Measurements from ENCODE around the gene LPIN2. TPM values are rescaled to one million over a fixed set of nuclear protein-coding genes. Genes with fewer than 3 reads are reported as not detected.

LPIN2 gene
- total RNA-seq, 1 donor = 48.1 TPM

DNA sequence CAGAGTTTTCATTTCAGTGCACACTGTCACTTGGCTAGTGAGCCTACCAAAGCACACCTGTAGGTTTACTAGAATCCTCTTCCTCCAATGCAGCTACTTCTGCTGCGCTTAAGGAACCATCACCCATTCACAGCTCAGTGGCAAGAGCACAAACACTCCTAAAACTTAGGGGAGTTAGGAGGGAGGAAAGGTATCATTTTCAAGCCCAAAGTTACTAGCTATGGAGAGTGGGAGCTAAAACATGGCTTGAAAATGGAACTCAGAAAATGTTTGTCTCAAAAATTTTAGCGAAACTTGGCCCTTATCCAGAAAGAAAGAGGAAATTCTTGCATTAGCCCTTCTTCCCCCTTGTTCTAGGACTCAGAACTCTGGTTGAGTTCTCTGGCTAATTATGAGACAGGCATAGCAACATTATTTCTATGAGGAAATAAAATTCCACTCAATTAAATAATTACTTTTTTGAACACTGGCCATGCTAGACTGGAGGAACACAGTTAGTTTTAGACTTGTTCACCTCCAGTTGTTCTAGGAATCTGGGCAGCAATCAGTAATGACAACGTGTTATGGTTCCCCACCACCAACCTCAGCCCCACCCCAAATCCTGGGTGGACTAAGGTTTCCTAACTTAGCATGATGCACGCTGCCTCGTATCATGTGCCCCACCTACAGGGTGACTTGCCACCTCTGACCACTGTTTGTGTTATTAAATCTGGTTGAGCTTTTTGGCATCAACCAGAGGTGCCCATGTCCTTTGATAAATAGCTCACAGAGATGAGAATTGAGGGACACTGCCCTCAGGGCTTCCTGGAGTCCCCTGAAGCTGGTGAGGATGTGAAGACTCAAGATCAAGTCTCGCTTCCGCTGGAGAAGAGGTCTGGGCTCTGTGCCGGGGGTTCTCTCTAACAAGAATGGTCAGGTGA is 32.8 kb downstream of the LPIN2 start:
- H2AFZ ChIP-seq (ENCODE audit: low read length) = no peak overlapping the region
- H3K36me3 ChIP-seq (ENCODE audit: insufficient read depth, low read length) = no peaks in the 10 kb centered on the region
- H3K27me3 ChIP-seq (ENCODE audit: insufficient read depth, low read length) = no peaks in the 10 kb centered on the region
- H3K4me1 ChIP-seq (ENCODE audit: insufficient read depth, low read length) = peaks cover 81% of the 10 kb centered on the region
- H3K79me2 ChIP-seq (ENCODE audit: insufficient read depth, low read length) = peaks cover 93% of the 10 kb centered on the region
- no peak for DNase-seq (ENCODE audit: insufficient read length, low spot score, missing footprints)
- peak overlapping the region; percentile 59 for H3K4me2 ChIP-seq (ENCODE audit: insufficient read depth, low read length)
- H3K27ac ChIP-seq (ENCODE audit: low read depth, low read length) = peak overlapping the region; percentile 89
- H3K9me3 ChIP-seq (ENCODE audit: low read depth, low read length) = no peaks in the 10 kb centered on the region
- H3K4me3 ChIP-seq (ENCODE audit: insufficient read depth, low read length) = no peak overlapping the region
- TF ChIP-seq, protein P1, sequence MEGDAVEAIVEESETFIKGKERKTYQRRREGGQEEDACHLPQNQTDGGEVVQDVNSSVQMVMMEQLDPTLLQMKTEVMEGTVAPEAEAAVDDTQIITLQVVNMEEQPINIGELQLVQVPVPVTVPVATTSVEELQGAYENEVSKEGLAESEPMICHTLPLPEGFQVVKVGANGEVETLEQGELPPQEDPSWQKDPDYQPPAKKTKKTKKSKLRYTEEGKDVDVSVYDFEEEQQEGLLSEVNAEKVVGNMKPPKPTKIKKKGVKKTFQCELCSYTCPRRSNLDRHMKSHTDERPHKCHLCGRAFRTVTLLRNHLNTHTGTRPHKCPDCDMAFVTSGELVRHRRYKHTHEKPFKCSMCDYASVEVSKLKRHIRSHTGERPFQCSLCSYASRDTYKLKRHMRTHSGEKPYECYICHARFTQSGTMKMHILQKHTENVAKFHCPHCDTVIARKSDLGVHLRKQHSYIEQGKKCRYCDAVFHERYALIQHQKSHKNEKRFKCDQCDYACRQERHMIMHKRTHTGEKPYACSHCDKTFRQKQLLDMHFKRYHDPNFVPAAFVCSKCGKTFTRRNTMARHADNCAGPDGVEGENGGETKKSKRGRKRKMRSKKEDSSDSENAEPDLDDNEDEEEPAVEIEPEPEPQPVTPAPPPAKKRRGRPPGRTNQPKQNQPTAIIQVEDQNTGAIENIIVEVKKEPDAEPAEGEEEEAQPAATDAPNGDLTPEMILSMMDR (IDR thresholded peaks at IDR 0.05; ENCODE audit: extremely low read depth, low read depth, low read length) = no peak
- peaks cover 17% of the 10 kb centered on the region for H4K20me1 ChIP-seq (ENCODE audit: insufficient read depth, low read length)

GRCh38 chr18:2979129-2979528 is 33.8 kb downstream of the LPIN2 start:
- peaks cover 75% of the 10 kb centered on the region for H3K4me1 ChIP-seq (ENCODE audit: insufficient read depth, low read length)
- H3K36me3 ChIP-seq (ENCODE audit: insufficient read depth, low read length) = no peaks in the 10 kb centered on the region
- TF ChIP-seq, protein P1 (IDR thresholded peaks at IDR 0.05; ENCODE audit: extremely low read depth, low read depth, low read length) = no peak
- no peak for DNase-seq (ENCODE audit: insufficient read length, low spot score, missing footprints)
- peak overlapping the region; percentile 89 for H3K27ac ChIP-seq (ENCODE audit: low read depth, low read length)
- peaks cover 93% of the 10 kb centered on the region for H3K79me2 ChIP-seq (ENCODE audit: insufficient read depth, low read length)
- H2AFZ ChIP-seq (ENCODE audit: low read length) = no peak overlapping the region
- H3K4me3 ChIP-seq (ENCODE audit: insufficient read depth, low read length) = peak overlapping the region; percentile 60
- H3K9me3 ChIP-seq (ENCODE audit: low read depth, low read length) = no peaks in the 10 kb centered on the region
- H4K20me1 ChIP-seq (ENCODE audit: insufficient read depth, low read length) = peaks cover 13% of the 10 kb centered on the region
- H3K4me2 ChIP-seq (ENCODE audit: insufficient read depth, low read length) = peak overlapping the region; percentile 83
- no peaks in the 10 kb centered on the region for H3K27me3 ChIP-seq (ENCODE audit: insufficient read depth, low read length)

DNA sequence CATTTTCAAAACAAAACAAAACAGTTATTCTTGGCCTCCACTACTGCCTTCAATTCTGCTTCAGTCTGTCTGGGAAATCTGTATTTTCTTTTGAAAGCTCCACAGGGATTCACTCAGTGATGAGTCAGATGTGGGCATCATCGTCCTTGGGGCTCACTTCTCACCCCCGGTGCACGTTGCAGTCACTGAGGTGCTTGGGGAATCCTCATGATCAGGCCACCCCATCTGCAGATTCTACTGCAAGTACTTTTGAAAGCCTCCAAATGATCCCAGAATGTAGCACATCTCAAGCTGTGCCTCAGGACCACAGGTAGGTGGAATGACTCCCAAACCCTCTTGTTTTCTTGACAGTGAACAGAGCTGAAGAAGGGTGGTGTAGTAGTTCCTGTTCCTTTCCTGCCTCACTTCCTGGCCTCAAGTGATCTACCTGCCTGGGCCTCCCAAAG is 34.3 kb downstream of the LPIN2 start:
- no peak overlapping the region for H2AFZ ChIP-seq (ENCODE audit: low read length)
- H3K27me3 ChIP-seq (ENCODE audit: insufficient read depth, low read length) = no peaks in the 10 kb centered on the region
- no peaks in the 10 kb centered on the region for H3K9me3 ChIP-seq (ENCODE audit: low read depth, low read length)
- DNase-seq (ENCODE audit: insufficient read length, low spot score, missing footprints) = peak; percentile 79
- peak overlapping the region; percentile 83 for H3K4me2 ChIP-seq (ENCODE audit: insufficient read depth, low read length)
- H3K36me3 ChIP-seq (ENCODE audit: insufficient read depth, low read length) = no peaks in the 10 kb centered on the region
- H4K20me1 ChIP-seq (ENCODE audit: insufficient read depth, low read length) = peaks cover 12% of the 10 kb centered on the region
- H3K4me1 ChIP-seq (ENCODE audit: insufficient read depth, low read length) = peaks cover 71% of the 10 kb centered on the region
- TF ChIP-seq, protein P1 (IDR thresholded peaks at IDR 0.05; ENCODE audit: extremely low read depth, low read depth, low read length) = no peak
- H3K79me2 ChIP-seq (ENCODE audit: insufficient read depth, low read length) = peaks cover 93% of the 10 kb centered on the region
- peak overlapping the region; percentile 60 for H3K4me3 ChIP-seq (ENCODE audit: insufficient read depth, low read length)
- peak overlapping the region; percentile 89 for H3K27ac ChIP-seq (ENCODE audit: low read depth, low read length)

- TF ChIP-seq, protein P1 (IDR thresholded peaks at IDR 0.05; ENCODE audit: extremely low read depth, low read depth, low read length) = no peak
- peak overlapping the region; percentile 89 for H3K27ac ChIP-seq (ENCODE audit: low read depth, low read length)
- DNase-seq (ENCODE audit: insufficient read length, low spot score, missing footprints) = no peak
- peaks cover 68% of the 10 kb centered on the region for H3K4me1 ChIP-seq (ENCODE audit: insufficient read depth, low read length)
- H3K36me3 ChIP-seq (ENCODE audit: insufficient read depth, low read length) = no peaks in the 10 kb centered on the region
- peak overlapping the region; percentile 60 for H3K4me3 ChIP-seq (ENCODE audit: insufficient read depth, low read length)
- H3K27me3 ChIP-seq (ENCODE audit: insufficient read depth, low read length) = no peaks in the 10 kb centered on the region
- H3K4me2 ChIP-seq (ENCODE audit: insufficient read depth, low read length) = peak overlapping the region; percentile 83
- H2AFZ ChIP-seq (ENCODE audit: low read length) = no peak overlapping the region
- H4K20me1 ChIP-seq (ENCODE audit: insufficient read depth, low read length) = peaks cover 12% of the 10 kb centered on the region
- peaks cover 93% of the 10 kb centered on the region for H3K79me2 ChIP-seq (ENCODE audit: insufficient read depth, low read length)
- no peaks in the 10 kb centered on the region for H3K9me3 ChIP-seq (ENCODE audit: low read depth, low read length)
These were observed 34.7 kb downstream of the LPIN2 start for GRCh38 chr18:2978208-2978607.

Data from osteoblast (primary cell).